GM18502 (cell line): ENCODE results near the gene CAMK2B.

Experiments used
- ATAC-seq: cut with Tn5 transposase; IDR thresholded peaks from one replicate; pipeline ENCODE4 v1.9.1; 2021; ENCODE audit warnings: mild to moderate bottlenecking; ENCODE audit not compliant: unreplicated experiment, poor library complexity

CAMK2B gene

GRCh38 chr7:44221231-44221791 lies 104.1 kb downstream of the CAMK2B start:
- no peak for ATAC-seq

- no peak for ATAC-seq
Measured at GRCh38 chr7:44220358-44221112, 104.9 kb downstream of the CAMK2B start.

GRCh38 chr7:44220046-44220357 lies 105.4 kb downstream of the CAMK2B start:
- no peak for ATAC-seq

GRCh38 chr7:44219371-44220045 lies 105.9 kb downstream of the CAMK2B start:
- ATAC-seq, result no peak

- ATAC-seq, result no peak
Measured at GRCh38 chr7:44218418-44219201, 106.8 kb downstream of the CAMK2B start.

- no peak for ATAC-seq
Measured at GRCh38 chr7:44217852-44218402, 107.5 kb downstream of the CAMK2B start.

GRCh38 chr7:44217223-44217714 lies 108.1 kb downstream of the CAMK2B start:
- no peak for ATAC-seq

- ATAC-seq, result no peak
Measured at GRCh38 chr7:44216521-44217222, 108.7 kb downstream of the CAMK2B start.

GRCh38 chr7:44216019-44216418 lies 109.4 kb downstream of the CAMK2B start:
- no peak for ATAC-seq

GRCh38 chr7:44215531-44215930 lies 109.9 kb downstream of the CAMK2B start:
- no peak for ATAC-seq

GRCh38 chr7:44213877-44214388 lies 111.5 kb downstream of the CAMK2B start:
- ATAC-seq, result no peak

GRCh38 chr7:44213206-44213876 lies 112.1 kb downstream of the CAMK2B start:
- ATAC-seq, result no peak

- ATAC-seq, result no peak
Measured at GRCh38 chr7:44212581-44213184, 112.7 kb downstream of the CAMK2B start.

GRCh38 chr7:44212018-44212417 lies 113.4 kb downstream of the CAMK2B start:
- ATAC-seq, result no peak

GRCh38 chr7:44211126-44211675 lies 114.2 kb downstream of the CAMK2B start:
- no peak for ATAC-seq

GRCh38 chr7:44210107-44210506 lies 115.3 kb downstream of the CAMK2B start:
- ATAC-seq, result no peak

- ATAC-seq, result no peak
Measured at GRCh38 chr7:44208085-44208484, 117.3 kb downstream of the CAMK2B start.

- ATAC-seq, result no peak
Measured at GRCh38 chr7:44206008-44206407, 119.4 kb downstream of the CAMK2B start.
